Measurements from ENCODE around the gene ARHGAP35.
"Not testable (repeated sequence)": the region's sequence is repeated elsewhere in the genome, so short reads cannot be mapped to it uniquely, and the experiment has no call there.

The ARHGAP35 gene

DNA sequence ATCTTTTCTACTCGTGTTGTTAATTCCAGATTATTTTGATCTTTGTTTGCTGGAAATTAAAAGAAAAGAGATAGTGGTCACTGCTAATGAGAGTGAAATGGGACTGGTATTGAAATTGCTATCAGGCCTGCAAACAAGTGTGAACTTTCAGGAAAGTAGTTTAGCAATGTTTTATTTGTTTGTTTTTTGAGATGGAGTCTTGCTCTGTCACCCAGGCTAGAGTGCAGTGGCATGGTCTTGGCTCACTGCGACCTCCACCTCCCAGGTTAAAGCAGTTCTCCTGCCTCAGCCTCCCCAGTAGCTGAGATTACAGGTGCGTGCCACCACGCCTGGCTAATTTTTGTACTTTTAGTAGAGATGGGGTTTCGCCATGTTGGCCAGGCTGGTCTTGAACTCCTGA is 10.4 kb downstream of the ARHGAP35 start:
- not testable (repeated sequence) for DNase-seq

- DNase-seq: no peak
Measured at GRCh38 chr19:46872967-46873366, 12.2 kb downstream of the ARHGAP35 start.

DNA sequence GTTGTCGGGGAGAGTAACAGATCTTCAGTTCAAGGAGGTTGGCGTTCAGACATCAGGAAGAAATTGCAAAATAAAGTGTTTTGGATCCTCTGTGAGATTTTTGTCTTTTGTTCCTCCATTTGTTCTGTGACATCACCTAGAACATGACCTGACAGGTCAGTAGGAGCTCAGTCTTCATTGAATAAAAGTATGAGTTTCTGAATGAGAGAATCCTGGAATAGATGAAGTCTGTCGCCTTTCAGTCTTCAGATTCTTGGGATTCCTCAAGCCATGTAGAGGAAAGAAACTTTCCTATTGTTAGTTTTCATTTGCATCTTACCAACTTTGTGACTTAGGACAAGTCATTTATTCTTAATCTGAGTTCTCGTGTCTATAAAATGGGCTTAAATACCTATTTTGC is 14.4 kb downstream of the ARHGAP35 start:
- no peak for DNase-seq

DNA sequence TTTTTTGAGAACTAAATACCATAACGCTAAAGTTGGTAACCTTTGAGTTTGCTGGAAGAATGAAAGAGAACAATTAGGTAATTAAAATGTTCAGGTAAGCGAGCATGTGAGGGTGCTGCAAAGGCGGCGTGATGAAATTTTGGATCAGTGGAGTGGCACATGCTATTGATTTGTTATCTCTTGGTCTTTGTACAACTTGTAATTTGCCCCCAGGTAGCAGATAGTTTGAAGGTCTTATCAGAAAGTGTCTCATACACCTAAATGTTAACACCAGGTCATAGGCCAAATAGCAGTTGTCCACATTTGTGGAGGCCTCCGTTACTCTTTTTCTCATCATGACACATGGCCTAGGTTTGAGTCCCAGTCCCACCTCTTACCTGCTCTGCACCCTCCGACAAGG is 14.9 kb downstream of the ARHGAP35 start:
- DNase-seq: no peak

DNA sequence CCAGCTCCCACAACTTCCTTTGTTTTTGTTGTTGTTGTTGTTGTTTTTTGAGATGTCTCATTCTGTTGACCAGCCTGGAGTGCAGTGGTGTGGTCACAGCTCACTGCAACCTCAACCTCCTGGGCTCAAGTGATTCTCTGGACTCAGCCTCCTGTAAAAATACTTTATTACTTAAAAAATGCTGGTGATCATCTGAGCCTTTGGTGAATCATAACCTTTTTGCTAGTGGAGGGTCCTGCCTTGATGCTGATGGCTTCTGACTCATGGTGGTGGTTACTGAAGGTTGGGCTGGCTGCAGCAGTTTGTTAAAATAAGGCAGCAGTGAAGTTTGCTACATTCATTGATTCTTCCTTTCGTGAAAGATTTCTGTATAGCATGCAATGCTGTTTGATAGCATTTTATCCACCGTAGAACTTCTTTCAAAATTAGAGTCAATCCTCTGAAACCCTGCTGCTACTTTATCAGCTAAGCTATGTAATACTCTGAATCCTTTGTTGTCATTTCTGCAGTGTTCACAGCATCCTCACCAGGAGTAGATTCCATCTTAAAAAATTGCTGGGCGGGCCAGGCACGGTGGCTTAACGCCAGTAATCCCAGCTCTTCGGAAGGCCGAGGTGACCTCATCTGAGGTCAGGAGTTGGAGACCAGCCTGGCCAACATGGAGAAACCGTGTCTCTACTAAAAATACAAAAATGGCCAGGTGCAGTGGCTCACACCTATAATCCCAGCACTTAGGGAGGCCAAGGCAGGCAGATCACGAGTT is 18.0 kb downstream of the ARHGAP35 start:
- peak; percentile 88 for DNase-seq

- peak; percentile 63 for DNase-seq
Measured at GRCh38 chr19:46880431-46880830, 19.6 kb downstream of the ARHGAP35 start.

GRCh38 chr19:46881092-46881491 is 20.3 kb downstream of the ARHGAP35 start:
- no peak for DNase-seq

DNA sequence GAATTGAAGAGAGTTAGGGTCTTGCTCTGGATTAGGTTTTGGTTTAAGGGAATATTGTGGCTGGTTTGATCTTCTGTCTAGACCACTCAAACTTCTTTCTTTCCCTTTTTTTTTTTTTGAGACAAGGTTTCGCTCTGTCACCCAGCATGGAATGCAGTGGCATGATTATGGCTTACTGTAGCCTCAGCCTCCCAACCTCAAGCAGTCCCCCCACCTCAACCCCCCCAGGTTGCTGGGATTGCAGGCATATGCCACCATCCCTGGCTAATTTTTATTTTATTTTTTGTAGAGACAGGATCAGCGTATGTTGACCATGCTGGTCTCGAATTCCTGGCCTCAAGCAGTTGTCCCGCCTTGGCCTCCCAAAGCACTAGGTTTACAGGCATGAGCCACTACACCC is 21.2 kb downstream of the ARHGAP35 start:
- peak; percentile 48 for DNase-seq

DNA sequence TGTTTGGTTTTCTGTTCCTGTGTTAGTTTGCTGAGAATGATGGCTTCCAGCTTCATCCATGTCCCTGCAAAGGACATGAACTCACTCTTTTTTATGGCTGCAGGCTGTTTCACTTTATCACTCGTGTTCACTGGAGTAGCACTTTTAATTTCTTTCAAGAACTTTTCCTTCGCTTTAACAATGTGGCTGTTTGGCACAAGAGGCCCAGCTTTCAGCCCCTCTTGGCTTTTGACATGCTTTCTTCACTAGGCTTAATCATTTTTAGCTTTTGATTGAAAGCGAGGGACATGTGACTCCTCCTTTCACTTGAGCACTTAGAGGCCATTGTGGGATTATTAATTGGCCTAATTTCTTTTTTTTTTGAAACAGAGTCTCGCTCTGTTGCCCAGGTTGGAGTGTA is 22.0 kb downstream of the ARHGAP35 start:
- DNase-seq: not testable (repeated sequence)

DNA sequence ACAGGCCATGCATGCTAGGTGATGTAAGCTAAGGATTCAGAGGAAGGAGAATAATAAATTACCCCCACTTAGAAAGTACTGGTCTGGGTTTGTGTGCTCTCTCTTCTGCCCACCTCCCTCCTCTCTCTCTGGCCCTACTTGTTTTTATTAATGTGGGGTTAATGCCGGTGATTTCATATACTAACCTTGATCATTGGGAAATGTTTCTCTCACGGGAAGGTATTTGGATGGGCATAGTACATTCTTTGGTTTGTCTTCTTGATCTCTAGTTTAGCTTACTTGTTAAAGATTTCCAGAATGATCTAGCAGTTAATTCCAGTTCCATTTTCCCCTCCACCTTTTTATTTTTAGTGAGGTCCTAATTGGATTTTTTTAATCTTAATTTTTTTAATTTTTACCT is 24.6 kb downstream of the ARHGAP35 start:
- no peak for DNase-seq

GRCh38 chr19:46886546-46887239 is 25.9 kb downstream of the ARHGAP35 start:
- DNase-seq: peak; percentile 48

- DNase-seq: no peak
Measured at GRCh38 chr19:46887240-46887782, 26.5 kb downstream of the ARHGAP35 start.

DNA sequence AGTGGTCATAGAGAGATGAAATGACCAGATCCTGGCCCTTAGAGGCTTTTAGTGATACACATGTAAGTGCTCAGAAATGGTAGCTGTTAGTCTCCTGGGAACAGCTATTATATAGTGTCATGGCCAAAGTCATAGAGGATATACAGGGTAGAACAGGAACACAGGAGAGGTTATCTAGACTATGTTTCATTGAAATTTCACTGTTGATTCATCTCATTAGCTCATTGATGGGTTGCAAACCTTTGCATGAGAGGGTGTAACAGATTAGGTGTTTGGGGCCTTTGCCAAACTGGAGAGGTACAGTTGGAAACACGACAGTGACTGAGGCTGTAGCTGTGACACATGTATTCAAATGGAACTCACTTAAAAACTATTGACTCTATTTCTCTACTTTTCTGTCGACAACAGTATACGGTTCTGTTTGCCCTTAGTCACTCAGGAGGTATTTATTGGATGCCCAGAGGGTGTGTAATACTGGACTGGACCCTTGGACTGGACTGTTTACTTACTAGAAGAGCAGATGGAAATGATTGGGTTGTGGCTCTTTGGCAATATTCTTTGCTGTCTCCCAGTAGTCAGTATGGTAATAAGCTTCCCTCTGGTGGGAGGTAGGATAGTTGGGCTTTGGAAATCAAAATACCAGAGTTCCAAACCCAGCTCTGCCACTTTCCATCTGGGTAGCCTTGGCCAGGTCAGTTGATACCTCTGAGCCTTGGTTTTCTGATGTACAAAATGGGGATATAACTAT is 29.8 kb downstream of the ARHGAP35 start:
- DNase-seq: peak; percentile 87

DNA sequence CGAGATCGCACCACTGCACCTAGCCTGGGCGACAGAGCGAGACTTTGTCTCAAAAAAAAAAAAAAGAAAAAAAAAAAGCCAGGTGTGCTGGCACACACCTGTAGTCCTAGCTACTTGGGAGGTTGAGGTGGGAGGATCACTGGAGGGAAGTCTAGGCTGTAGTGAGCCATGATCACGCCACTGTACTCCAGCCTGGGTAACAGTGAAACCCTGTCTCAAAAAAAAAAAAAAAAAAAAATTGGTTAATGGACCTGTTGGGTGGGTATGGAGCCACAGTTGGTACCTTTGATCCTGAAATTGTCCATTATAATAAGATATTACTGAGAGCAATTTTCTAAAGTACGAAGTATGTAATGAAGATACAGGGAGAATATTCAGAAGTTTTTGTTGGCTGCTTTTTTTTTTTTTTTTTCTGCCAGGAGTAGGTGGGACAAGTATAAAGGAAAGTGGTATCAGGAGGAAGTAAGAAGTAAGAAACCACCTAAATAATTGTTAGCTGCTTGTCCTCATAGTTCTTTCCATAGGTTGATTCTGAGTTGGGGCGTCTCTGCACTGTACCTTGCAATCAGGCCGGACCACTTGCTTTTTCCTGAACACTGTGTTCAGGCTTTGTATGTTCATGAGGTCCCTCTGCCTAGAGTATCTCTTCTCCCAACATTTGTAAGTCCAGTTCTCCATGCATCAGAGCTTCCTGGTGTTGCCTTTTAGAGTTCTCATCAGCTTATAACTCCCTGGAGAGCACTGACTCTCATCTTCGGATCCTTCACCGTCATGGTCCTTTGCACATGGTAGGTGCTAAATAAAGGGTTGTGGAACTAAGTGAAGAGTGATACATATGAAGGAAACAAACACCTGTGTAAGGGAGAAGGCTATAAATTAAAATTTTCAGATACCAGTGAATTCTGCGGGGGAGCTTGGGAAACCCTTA is 31.7 kb downstream of the ARHGAP35 start:
- no peak for DNase-seq

DNA sequence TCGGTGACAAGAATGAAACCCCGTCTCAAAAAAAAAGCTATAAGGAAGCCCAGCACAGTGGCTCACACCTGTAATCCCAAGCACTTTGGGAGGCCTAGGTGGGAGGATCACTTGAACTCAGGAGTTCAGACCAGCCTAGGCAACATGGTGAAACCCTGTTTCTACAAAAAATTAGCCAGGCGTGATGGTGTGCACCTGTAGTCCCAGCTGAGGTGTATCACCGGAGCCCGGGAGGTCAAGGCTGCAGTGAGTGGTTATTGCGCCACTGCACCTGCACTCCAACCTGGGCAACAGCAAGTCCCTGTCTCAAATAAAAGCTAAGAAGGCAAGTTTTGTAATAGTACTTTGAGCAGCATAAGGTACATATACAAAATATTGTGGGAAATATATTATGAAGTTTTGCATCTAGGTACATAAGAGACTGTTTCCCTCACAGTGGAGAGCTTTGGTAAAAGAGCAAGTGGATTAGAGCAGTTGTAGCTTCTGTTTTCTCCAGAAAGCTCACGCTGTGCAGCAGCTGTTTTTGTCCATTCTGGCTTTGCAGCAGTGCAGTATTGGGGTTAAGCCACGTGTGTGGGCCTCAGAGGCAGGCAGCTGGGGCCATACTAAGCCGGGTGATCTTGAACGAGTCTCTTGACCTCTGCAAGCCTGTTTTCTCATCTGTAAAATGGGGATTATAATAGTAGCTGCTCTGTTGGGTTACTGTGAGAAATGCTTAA is 35.4 kb downstream of the ARHGAP35 start:
- DNase-seq: no peak

- peak; percentile 77 for DNase-seq
Measured at GRCh38 chr19:46898731-46899130, 37.9 kb downstream of the ARHGAP35 start.

DNA sequence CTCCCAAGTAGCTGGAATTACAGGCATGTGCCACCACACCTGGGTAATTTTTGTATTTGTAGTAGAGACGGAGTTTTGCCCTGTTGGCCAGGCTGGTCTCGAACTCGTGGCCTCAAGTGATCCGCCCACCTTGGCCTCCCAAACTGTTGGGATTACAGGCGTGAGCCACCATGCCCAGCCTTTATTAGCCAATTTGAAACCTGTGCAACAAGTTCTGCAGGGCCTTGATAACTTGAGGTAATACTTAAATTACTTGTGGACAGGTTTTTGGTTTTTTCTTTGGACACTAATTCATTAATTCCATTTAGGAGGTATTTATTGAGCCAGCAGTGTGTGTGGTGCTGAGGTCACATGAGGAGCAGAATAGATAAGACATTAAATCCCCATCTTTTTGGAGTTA is 39.5 kb downstream of the ARHGAP35 start:
- no peak for DNase-seq

DNA sequence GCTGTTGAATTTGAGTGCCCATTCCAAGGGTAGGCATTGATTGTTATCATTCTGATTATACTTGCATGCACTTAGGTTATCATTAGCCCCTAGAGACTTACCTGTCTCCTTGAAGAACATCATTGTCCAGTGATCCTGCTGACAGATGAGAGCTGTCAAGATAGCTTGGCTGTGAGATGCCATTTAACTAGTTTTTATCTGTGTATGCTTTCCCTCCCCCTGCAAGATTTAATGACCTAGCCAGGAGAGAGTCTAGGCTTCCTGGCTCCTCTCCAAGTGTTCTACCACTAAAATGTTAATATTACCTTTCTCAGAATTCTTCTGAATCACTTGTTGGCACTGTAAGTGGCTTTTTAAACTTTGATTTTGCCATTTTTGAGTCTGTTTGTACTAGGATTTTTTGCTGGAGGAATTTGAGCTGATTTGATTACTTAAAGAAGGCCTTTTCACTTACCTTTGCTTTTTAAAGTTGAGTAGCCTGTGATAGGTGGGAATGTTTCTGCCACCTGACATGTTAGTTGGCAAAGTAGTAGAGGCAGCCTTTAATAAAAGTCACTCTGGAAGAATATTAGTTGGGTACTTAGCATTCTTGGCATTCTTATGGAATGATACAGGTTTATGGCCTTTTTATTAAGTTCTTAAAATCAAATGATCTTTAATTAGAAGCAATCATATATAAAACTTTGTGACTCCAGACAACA is 41.1 kb downstream of the ARHGAP35 start:
- no peak for DNase-seq

DNA sequence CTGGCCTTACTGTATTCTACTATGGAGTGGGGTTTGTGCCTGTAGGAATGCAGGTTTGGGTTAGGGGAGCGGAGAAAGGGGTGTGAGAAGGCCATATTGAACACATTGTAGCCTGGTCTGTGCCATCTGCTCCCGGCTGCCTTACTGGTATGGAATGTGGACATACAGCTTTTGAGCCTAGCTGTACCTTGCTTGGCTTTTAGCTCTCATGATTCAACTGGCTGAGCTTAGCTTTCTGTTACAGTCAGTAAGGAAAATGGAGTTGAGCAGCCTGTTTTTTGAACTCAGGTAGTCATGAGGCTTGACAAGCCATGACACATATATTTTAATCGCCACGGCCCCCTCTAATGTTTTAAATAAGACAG is 41.6 kb downstream of the ARHGAP35 start:
- no peak for DNase-seq

DNA sequence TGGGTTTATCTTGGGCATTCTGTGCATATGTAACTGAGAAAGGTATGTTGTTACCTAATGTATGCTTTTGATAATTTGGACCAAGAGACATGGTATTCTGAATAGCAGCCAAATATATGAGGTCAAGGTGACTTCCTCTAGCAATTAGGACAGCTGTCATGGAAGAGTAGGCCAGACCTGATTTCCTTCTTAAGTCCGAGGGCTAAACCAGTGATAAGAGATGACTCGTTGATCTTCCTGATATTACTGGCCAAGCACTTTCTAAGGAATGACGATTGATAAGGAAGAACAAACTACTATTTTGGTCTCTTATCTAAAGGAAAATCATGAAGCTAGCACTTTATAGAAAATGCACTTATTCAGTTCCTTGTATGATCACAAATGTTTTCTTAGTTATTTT is 42.7 kb downstream of the ARHGAP35 start:
- no peak for DNase-seq

Data from fibroblast of skin of scalp (primary cell).